ENCODE measurements around the gene HIVEP3. TPM values are rescaled to one million over a fixed set of nuclear protein-coding genes. Genes with fewer than 3 reads are reported as not detected.

Gene HIVEP3
- total RNA-seq, 6 experiments from 2014 or later, result 1.4 to 3.9 (median 2.2) TPM

GRCh38 chr1:41576620-41577019 lies 342.1 kb downstream of the HIVEP3 start:
- 61% methylated on average over 3 of the region's 4 CpGs for WGBS (ENCODE audit: insufficient coverage, low coverage, low lambda C conversion rate, missing lambda C conversion rate)
- H3K4me3 ChIP-seq, result no peak overlapping the region
- TF ChIP-seq POLR2A (IDR thresholded peaks at IDR 0.05), result no peak
- no peak for TF ChIP-seq CTCF (IDR thresholded peaks at IDR 0.05)
- H3K9me3 ChIP-seq, result no peaks in the 10 kb centered on the region
- no peak for DNase-seq
- intact Hi-C loops (cut with DNase I), result loop anchor here in 1 of 2 donors (10.0 kb wide), 1 partner anchor 238 kb away; no protein-coding TSS in a partner anchor
- no peaks in the 10 kb centered on the region for H3K27me3 ChIP-seq
- ATAC-seq, result no peak
- no peaks in the 10 kb centered on the region for H3K36me3 ChIP-seq
- H3K27ac ChIP-seq, result no peak overlapping the region
- no peaks in the 10 kb centered on the region for H3K4me1 ChIP-seq

- Histone ChIP-seq H3K27ac (no peak overlapping the region), H3K4me3 (no peak overlapping the region), H3K36me3 (no peaks in the 10 kb centered on the region), H3K4me1 (no peaks in the 10 kb centered on the region), H3K9me3 (no peaks in the 10 kb centered on the region), H3K27me3 (no peaks in the 10 kb centered on the region)
- DNase-seq (no peak), ATAC-seq (no peak)
- 14% methylated on average over 1 of the region's 3 CpGs for WGBS (ENCODE audit: insufficient coverage, low coverage, low lambda C conversion rate, missing lambda C conversion rate)
- intact Hi-C loops (cut with DNase I), result loop anchor here in 1 of 2 donors (10.0 kb wide), 1 partner anchor 239 kb away; no protein-coding TSS in a partner anchor
- TF ChIP-seq POLR2A (IDR thresholded peaks at IDR 0.05), result no peak
- TF ChIP-seq CTCF (IDR thresholded peaks at IDR 0.05), result no peak
Observed at GRCh38 chr1:41576206-41576605, 342.5 kb downstream of the HIVEP3 start.

- DNase-seq, result peak in 1 of 3 donors; percentile 39
- intact Hi-C loops (cut with DNase I), result loop anchor here in 1 of 2 donors (10.0 kb wide), 1 partner anchor 240 kb away; no protein-coding TSS in a partner anchor
- no peaks in the 10 kb centered on the region for H3K27me3 ChIP-seq
- no peak for TF ChIP-seq CTCF (IDR thresholded peaks at IDR 0.05)
- TF ChIP-seq POLR2A (IDR thresholded peaks at IDR 0.05), result no peak
- WGBS (ENCODE audit: insufficient coverage, low coverage, low lambda C conversion rate, missing lambda C conversion rate), result 27% methylated on average over 3 of the region's 5 CpGs
- no peak overlapping the region for H3K4me3 ChIP-seq
- H3K27ac ChIP-seq, result no peak overlapping the region
- H3K9me3 ChIP-seq, result no peaks in the 10 kb centered on the region
- H3K36me3 ChIP-seq, result no peaks in the 10 kb centered on the region
- ATAC-seq, result no peak
- H3K4me1 ChIP-seq, result no peaks in the 10 kb centered on the region
Observed at GRCh38 chr1:41574842-41575241, 343.9 kb downstream of the HIVEP3 start.

GRCh38 chr1:41573785-41574713 lies 344.7 kb downstream of the HIVEP3 start:
- H3K27me3 ChIP-seq, result no peaks in the 10 kb centered on the region
- intact Hi-C loops (cut with DNase I), result loop anchor here in 1 of 2 donors (10.0 kb wide), 1 partner anchor 241 kb away; no protein-coding TSS in a partner anchor
- H3K4me1 ChIP-seq, result no peaks in the 10 kb centered on the region
- no peaks in the 10 kb centered on the region for H3K36me3 ChIP-seq
- no peak overlapping the region for H3K27ac ChIP-seq
- DNase-seq (peak; percentile 74 to 79 (median 77)), ATAC-seq (peak; percentile 89 to 98 (median 94))
- WGBS (ENCODE audit: insufficient coverage, low coverage, low lambda C conversion rate, missing lambda C conversion rate), result 46% methylated on average over 7 of the region's 18 CpGs
- TF ChIP-seq CTCF (IDR thresholded peaks at IDR 0.05) (peak; percentile 81 to 91 (median 89)), POLR2A (IDR thresholded peaks at IDR 0.05) (no peak)
- H3K9me3 ChIP-seq, result no peaks in the 10 kb centered on the region
- H3K4me3 ChIP-seq, result no peak overlapping the region

Data from right lobe of liver (tissue), 6 donors.